Ascending aorta (tissue), 2 donors: ENCODE measurements around the gene MRO. TPM values are rescaled to one million over a fixed set of nuclear protein-coding genes. Genes with fewer than 3 reads are reported as not detected.
"Not testable (repeated sequence)": the region's sequence is repeated elsewhere in the genome, so short reads cannot be mapped to it uniquely, and the experiment has no call there.

Source experiments
- DNase-seq, 2 donors: peaks; one replicate each; pipeline ENCODE4 v3.0.0-alpha.2; 2019; ENCODE audit warnings: low spot score in 2 of 2
- H3K27ac ChIP-seq, 2 donors: fragments of 200-600 bp; sonication (generic); one replicate each; pipeline ENCODE4 v1.5.1; 2016 to 2017; ENCODE audit warnings: mild to moderate bottlenecking in 1 of 2
- H3K27me3 ChIP-seq: fragments of 200-600 bp; sonication (generic); one replicate; pipeline ENCODE4 v1.5.1; 2017
- H3K36me3 ChIP-seq, 2 donors: fragments of 200-600 bp; sonication (generic); one replicate each; pipeline ENCODE4 v1.5.1; 2016
- H3K4me1 ChIP-seq, 2 donors: fragments of 200-600 bp; sonication (generic); one replicate each; pipeline ENCODE4 v1.5.1; 2016 to 2017; ENCODE audit warnings: mild to moderate bottlenecking in 1 of 2
- H3K4me3 ChIP-seq, 2 donors: fragments of 200-600 bp; sonication (generic); one replicate each; pipeline ENCODE4 v1.5.1; 2016 to 2017; ENCODE audit warnings: mild to moderate bottlenecking in 1 of 2
- H3K9me3 ChIP-seq, 2 donors: fragments of 200-600 bp; sonication (generic); one replicate each; pipeline ENCODE4 v1.5.1; 2016
- CTCF ChIP-seq, 3 experiments: fragments of 200-600 bp in 2 of 3; fragments of 450-650 bp in 1 of 3; sonication (generic) in 2 of 3; IDR thresholded peaks; one replicate each; pipeline ENCODE4 v1.5.1; 2016 to 2019; ENCODE audit warnings: antibody characterized with exemption in 3 of 3, mild to moderate bottlenecking in 1 of 3, moderate library complexity in 1 of 3
- intact Hi-C: fragments of 100-400 bp; cut with DNase I; formaldehyde crosslinking; loops from one replicate; pipeline ENCODE4 v1.15.1; 2023
- total RNA-seq: library from RNA; depleted of rRNA; stranded (reverse); fragments of >200 nt; gene quantifications from one replicate; pipeline ENCODE4 v1.1.0, GENCODE V29; 2016

MRO gene
- total RNA-seq, 1 donor from 2014 or later = 1.4 TPM

GRCh38 chr18:50861617-50862016 is 41.8 kb upstream of the MRO start:
- H3K27ac ChIP-seq = no peak overlapping the region
- no peak for DNase-seq
- H3K9me3 ChIP-seq = no peaks in the 10 kb centered on the region
- H3K27me3 ChIP-seq = no peaks in the 10 kb centered on the region
- no peaks in the 10 kb centered on the region for H3K36me3 ChIP-seq
- H3K4me3 ChIP-seq = no peak overlapping the region
- intact Hi-C loops = no loop called here
- no peaks in the 10 kb centered on the region for H3K4me1 ChIP-seq
- TF ChIP-seq CTCF (IDR thresholded peaks at IDR 0.05) = no peak

- no peak for TF ChIP-seq CTCF (IDR thresholded peaks at IDR 0.05)
These were observed 40.2 kb upstream of the MRO start for GRCh38 chr18:50859793-50860555.

GRCh38 chr18:50857694-50858093 is 37.9 kb upstream of the MRO start:
- no peaks in the 10 kb centered on the region for H3K36me3 ChIP-seq
- no peaks in the 10 kb centered on the region for H3K4me1 ChIP-seq
- no peak overlapping the region for H3K27ac ChIP-seq
- no peak for DNase-seq
- TF ChIP-seq CTCF (IDR thresholded peaks at IDR 0.05) = no peak
- intact Hi-C loops = no loop called here
- no peaks in the 10 kb centered on the region for H3K9me3 ChIP-seq
- H3K27me3 ChIP-seq = no peaks in the 10 kb centered on the region
- H3K4me3 ChIP-seq = no peak overlapping the region

More at GRCh38 chr18:50859793-50860555, 40.2 kb upstream of the MRO start:
- DNase-seq = no peak
- intact Hi-C loops = no loop called here
- Histone ChIP-seq H3K36me3 (no peaks in the 10 kb centered on the region), H3K27me3 (no peaks in the 10 kb centered on the region), H3K9me3 (no peaks in the 10 kb centered on the region), H3K27ac (no peak overlapping the region), H3K4me3 (no peak overlapping the region), H3K4me1 (no peaks in the 10 kb centered on the region)

GRCh38 chr18:50857166-50857565 is 37.4 kb upstream of the MRO start:
- H3K27ac ChIP-seq, H3K4me3 ChIP-seq, DNase-seq, H3K9me3 ChIP-seq, intact Hi-C loops, H3K4me1 ChIP-seq, H3K27me3 ChIP-seq, H3K36me3 ChIP-seq: not testable (repeated sequence)

- no peak for TF ChIP-seq CTCF (IDR thresholded peaks at IDR 0.05)
- Histone ChIP-seq H3K36me3 (no peaks in the 10 kb centered on the region), H3K9me3 (no peaks in the 10 kb centered on the region), H3K4me3 (no peak overlapping the region), H3K4me1 (no peaks in the 10 kb centered on the region), H3K27ac (no peak overlapping the region), H3K27me3 (no peaks in the 10 kb centered on the region)
- intact Hi-C loops = no loop called here
- no peak for DNase-seq
These were observed 36.4 kb upstream of the MRO start for GRCh38 chr18:50855976-50856757.

GRCh38 chr18:50853863-50854271 is 34.1 kb upstream of the MRO start:
- H3K36me3 ChIP-seq = no peaks in the 10 kb centered on the region
- H3K27me3 ChIP-seq = no peaks in the 10 kb centered on the region
- intact Hi-C loops = no loop called here
- H3K9me3 ChIP-seq = no peaks in the 10 kb centered on the region
- H3K4me1 ChIP-seq = no peaks in the 10 kb centered on the region
- no peak for TF ChIP-seq CTCF (IDR thresholded peaks at IDR 0.05)
- peak in 1 of 2 donors; percentile 66 for DNase-seq
- H3K4me3 ChIP-seq = no peak overlapping the region
- H3K27ac ChIP-seq = peak overlapping the region in 1 of 2 donors; percentile 10
